H54 (cell line): ENCODE measurements around the gene BCO1.
A peak's percentile ranks its signal among the peaks of the same experiment; 100 is the strongest.

Source experiments
- DNase-seq: peaks from one replicate; pipeline ENCODE4 v3.0.0; 2011; ENCODE audit warnings: low spot score, mixed read lengths; ENCODE audit not compliant: insufficient read length
- FAIRE-seq: peaks from 3 replicates; lab custom pipeline; 2011; peaks lifted over from hg19 to GRCh38; lab: Jason Lieb, UNC
- POLR2A ChIP-seq: IDR thresholded peaks from 2 replicates; pipeline ENCODE4 v1.6.1; 2011; ENCODE audit warnings: low read depth, mild to moderate bottlenecking, low read length

The BCO1 gene

DNA sequence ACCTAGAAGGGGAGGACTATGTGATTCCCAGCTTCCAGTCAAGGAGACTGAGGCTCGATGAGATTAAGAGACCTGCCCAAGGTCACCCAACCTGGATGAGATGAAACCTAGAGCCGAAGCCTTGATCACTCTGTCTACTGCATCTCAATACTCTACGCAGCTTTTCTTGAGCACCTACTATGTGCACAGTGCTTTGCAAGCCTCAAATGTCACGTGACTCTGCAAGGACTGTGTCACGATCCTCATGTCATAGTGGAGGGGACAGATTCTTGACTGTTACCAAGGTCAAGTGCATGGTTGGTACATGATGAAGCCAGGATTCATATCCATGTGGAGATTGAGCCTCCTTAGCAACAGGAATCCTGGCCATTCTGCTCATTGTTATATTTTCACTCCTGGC, 14.7 kb downstream of the BCO1 start:
- TF ChIP-seq POLR2A: no peak
- FAIRE-seq (no peak), DNase-seq (no peak)

GRCh38 chr16:81254922-81255526, 16.5 kb downstream of the BCO1 start:
- FAIRE-seq (no peak), DNase-seq (no peak)
- no peak for TF ChIP-seq POLR2A

GRCh38 chr16:81259916-81260315, 21.4 kb downstream of the BCO1 start:
- no peak for DNase-seq
- TF ChIP-seq POLR2A: no peak
- no peak for FAIRE-seq

DNA sequence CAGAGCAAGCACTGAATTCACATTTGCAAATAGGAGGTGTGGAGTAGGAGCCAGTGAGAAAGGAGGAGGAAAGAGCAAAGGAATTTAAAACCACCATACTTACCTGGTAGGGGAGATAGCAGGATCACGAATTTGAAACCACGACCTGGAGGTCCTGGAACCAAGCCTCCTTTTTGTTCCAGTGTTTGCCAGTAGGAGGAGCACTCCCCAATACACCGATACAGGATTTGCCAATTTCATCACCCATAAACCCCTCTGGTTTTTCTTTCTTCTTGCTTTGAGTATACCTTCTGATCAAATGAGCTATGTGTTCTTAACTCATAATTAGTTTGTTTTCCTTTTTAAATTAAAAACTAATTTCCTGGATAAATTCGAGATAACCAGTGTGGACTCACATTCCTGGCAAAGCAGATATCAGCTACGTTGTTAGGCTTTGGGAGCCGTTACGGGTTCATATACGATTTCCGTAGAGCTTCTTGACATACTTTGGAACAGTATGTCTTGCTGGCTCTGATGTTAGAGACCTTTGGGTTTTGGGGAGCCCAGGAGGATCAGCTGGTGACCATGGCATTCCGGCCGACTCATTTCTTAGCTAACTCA, 22.7 kb downstream of the BCO1 start:
- FAIRE-seq: no peak
- DNase-seq: no peak
- TF ChIP-seq POLR2A: no peak

DNA sequence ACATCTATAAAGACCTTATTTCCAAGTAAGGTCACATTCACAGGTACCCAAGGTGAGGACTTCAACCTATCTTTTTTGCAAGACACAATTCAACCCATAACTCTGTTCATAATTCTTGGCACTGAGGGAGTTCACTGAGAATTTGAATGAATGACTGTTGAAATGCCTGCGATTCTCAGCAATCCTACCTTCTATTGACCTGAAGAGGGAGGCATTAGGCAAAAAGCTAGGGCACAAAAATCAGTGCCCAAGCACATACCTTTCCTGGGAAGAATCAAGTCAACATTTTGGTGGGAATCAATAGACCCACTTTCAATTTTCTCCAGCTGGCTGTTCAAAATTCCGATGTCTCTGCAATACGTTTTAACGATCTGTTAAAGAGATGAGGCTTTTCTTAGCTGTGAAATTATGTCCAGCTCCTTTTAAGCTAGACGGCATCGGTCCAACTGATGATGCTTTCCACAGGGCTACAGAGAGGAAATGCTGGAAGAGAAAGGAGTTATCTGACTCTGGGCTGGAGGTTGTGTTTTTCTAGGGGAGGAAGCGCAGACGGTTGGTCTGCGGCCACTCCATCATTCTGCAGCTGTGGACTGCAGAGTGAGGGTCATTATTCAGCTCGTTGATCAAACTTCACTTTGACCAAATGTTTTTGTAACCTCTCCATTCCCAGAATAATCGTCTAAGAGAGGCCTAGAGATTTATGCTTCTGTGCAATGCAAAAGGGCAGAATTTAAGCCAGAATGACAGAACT, 25.2 kb downstream of the BCO1 start:
- no peak for TF ChIP-seq POLR2A
- no peak for DNase-seq
- no peak for FAIRE-seq

DNA sequence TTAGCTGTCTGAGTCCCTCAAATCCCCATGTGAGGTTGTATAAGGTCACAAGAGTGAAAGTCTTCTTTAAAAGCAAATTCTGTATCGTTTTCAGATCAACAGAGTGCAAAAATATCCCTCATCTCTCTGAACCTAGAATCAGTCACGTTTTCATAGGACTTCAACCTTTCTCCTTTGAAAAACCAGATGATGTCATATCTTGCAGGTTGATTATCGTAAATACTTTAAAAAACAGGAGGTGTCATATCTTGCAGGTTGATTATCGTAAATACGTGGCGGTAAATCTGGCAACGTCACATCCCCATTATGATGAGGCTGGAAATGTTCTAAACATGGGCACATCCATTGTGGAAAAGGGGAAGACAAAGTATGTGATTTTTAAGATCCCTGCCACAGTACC, 25.9 kb downstream of the BCO1 start:
- TF ChIP-seq POLR2A: no peak
- no peak for FAIRE-seq
- DNase-seq: no peak

- no peak for TF ChIP-seq POLR2A
- no peak for FAIRE-seq
- no peak for DNase-seq
Observed at GRCh38 chr16:81265052-81265451, 26.6 kb downstream of the BCO1 start.

GRCh38 chr16:81265658-81266451, 27.4 kb downstream of the BCO1 start:
- no peak for TF ChIP-seq POLR2A
- FAIRE-seq (no peak), DNase-seq (no peak)

DNA sequence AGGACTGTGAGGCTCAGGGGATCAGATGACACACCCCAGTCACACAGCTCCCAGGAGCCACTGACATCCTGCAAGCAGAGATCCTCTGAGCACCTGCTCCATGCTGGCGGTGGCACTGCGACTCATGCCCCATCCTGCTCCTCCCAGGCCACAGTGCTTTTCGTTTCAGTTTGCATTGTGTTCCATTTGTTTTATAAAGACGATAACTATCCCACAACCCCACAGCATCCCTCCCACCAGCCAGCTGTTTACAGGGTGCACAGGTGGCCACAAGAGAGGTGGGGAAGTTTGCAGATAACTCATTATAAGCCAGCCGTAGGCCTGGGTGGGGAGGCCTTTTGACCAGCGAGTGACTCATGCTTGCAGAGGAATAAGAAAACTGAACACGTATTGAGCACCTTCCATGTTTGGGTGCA, 28.2 kb downstream of the BCO1 start:
- FAIRE-seq (no peak), DNase-seq (peak; percentile 72)
- no peak for TF ChIP-seq POLR2A

DNA sequence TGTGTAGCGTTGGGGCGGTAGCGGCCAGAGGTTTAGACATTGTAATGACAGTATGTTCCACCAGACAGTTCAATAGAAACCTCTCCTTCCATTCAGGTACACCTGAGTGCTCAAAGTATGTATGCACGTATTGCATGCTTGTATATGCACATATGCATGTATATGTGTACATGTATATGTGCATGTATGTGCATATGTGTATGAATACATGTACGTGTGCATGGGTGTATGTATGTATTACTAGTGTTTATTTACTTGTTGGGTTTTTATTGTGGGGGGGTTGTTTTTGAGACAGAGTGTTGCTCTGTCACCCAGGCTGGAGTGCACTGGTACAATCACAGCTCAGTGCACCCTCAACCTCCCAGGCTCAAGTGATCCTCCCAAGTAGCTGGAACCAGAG, 30.0 kb downstream of the BCO1 start:
- no peak for FAIRE-seq
- no peak for DNase-seq
- TF ChIP-seq POLR2A: no peak

- DNase-seq (no peak), FAIRE-seq (no peak)
- TF ChIP-seq POLR2A: no peak
Observed at GRCh38 chr16:81273223-81273950, 34.9 kb downstream of the BCO1 start.

DNA sequence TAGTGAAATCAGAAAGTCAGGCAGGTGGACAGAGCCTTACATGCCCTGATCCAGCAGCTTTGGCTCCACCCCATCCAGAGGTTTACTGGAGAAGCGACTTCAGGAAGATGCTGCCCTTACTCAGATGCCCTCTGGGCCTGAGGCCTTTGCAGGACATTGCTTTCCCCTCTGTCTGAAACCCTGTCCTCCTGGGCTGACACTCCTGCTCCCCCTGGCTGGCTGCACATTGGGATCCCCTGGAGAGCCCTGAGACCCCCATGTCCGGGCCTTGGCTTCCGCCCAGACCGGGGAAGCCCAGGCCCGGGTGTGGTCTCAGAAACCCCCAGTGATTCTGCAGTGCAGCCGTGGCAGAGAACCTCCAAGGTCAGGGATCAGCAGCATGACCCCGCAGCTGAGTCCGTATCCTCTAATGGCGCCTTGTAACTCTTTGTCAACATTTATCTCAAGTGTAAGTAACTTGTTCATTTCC, 36.6 kb downstream of the BCO1 start:
- DNase-seq (no peak), FAIRE-seq (no peak)
- no peak for TF ChIP-seq POLR2A

- TF ChIP-seq POLR2A: no peak
- DNase-seq (no peak), FAIRE-seq (no peak)
Observed at GRCh38 chr16:81275795-81276194, 37.3 kb downstream of the BCO1 start.

GRCh38 chr16:81276323-81276722, 37.8 kb downstream of the BCO1 start:
- FAIRE-seq (no peak), DNase-seq (no peak)
- no peak for TF ChIP-seq POLR2A
